ENCODE data around the gene MCM5.
A peak's percentile ranks its signal among the peaks of the same experiment; 100 is the strongest.
"Not testable (repeated sequence)": the region's sequence is repeated elsewhere in the genome, so short reads cannot be mapped to it uniquely, and the experiment has no call there.

The MCM5 gene

DNA sequence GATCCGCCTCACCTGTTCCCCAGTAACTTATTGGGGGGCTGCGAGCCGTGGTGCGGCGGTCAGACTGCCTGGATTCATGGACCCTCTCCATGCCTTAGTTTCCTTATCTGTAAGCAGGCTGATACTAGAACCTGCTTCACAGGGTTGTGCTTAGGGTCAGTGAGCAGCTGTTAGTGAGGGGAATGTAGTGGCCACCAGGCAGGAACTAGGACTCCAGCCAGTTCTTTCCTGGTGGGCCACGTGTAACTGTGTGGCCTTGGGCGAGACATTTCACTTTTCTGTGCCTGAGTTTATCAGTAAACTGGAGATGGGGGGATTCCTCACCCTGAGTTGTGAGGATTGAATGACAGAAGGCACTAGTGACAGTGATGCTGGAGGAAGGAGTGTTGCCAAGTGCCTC, 24.8 kb downstream of the MCM5 start:
- FAIRE-seq (no peak), DNase-seq (ENCODE audit: insufficient read length) (no peak)
- TF ChIP-seq POLR2A (IDR thresholded peaks at IDR 0.05; ENCODE audit: low read depth, low read length) (no peak), POLR2AphosphoS5 (IDR thresholded peaks at IDR 0.05; ENCODE audit: low read depth, low read length) (no peak; the same call in 1 of the 2 replicates), TAF1 (IDR thresholded peaks at IDR 0.05; ENCODE audit: borderline replicate concordance, low read depth, low read length) (no peak)

DNA sequence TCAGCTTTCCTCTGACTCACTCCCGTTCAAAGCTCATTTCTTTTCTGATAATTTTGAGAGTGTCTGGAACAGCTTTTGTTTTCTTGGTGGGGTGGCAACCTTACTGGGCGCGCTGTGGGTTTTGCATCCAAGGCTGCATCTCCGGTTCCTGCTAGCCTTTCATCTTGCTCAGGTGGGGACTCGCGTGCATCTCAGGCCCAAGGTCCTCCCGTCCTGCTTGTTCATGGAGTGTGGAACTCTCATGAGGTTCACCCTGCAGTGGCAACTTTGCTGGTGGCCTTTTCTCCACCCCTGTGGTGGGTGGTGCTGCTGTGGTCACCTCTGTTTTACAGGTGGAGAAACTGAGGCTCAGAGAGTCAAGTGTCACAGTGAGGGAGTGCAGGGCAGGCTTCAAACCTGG, 25.6 kb downstream of the MCM5 start:
- no peak for TF ChIP-seq POLR2A (IDR thresholded peaks at IDR 0.05; ENCODE audit: low read depth, low read length)
- peak; percentile 33; the same call in 1 of the 2 replicates for TF ChIP-seq POLR2AphosphoS5 (IDR thresholded peaks at IDR 0.05; ENCODE audit: low read depth, low read length)
- FAIRE-seq: no peak
- no peak for DNase-seq (ENCODE audit: insufficient read length)

DNA sequence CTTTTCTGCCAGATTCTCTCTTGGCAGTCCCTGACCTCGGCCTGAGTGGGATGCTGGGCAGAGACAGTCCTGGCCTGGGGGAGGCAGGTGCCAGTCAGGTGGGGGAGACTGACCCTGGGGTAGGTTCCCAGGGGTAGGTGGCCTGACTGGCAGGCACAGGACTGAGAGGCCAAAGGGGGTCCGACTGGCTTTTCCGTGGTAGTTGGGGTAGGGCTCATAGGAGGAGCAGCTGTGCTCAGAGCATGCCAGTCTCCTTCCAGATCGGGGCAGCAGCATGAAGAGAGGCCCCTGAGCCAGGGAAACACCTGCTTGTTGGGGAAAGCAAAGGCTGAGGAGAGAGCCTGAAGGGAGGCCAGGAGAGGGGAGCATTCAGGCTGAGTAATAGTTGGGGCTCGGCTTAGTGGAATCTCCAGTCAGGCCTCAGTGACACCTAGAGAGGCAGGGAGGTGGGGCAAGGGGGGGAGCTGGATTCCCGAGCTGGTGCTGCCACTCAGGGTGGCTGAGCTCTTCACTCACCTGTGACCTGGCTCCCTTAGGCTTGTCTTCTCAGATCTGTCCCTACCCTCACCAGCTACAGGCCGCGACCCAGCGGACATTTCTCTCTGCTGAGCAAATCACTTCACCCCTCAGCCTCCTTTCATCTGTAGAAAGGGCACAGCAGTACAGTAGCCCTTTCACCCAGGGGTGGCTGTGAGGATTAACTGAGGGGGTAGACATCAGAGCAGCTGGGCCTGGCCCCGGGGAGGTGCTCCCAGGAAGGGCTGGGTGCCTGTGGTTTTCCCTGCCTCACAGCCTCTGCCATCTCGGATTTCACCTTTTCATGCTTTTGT, 26.2 kb downstream of the MCM5 start:
- FAIRE-seq: no peak
- no peak for DNase-seq (ENCODE audit: insufficient read length)
- TF ChIP-seq POLR2AphosphoS5 (IDR thresholded peaks at IDR 0.05; ENCODE audit: low read depth, low read length): peak; percentile 45; the same call in 1 of the 2 replicates
- no peak for TF ChIP-seq POLR2A (IDR thresholded peaks at IDR 0.05; ENCODE audit: low read depth, low read length)

DNA sequence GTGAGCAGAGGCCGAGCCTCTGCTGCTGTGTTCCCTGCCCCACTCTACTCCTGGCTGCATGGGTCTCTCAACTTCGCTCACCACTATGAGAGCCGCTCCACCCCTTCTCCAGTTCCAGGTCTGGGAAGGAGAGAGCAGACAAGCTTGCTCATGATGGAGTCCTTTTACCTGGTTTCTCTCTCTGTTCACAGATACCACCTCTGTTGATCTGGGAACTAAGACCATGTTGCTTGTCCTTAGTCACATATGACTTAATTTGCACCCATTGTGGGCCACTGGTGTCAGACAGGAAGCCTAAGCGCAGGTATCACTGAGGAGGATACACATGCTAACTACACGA, 26.8 kb downstream of the MCM5 start:
- no peak for FAIRE-seq
- TF ChIP-seq TAF1 (IDR thresholded peaks at IDR 0.05; ENCODE audit: borderline replicate concordance, low read depth, low read length): no peak
- TF ChIP-seq POLR2AphosphoS5 (IDR thresholded peaks at IDR 0.05; ENCODE audit: low read depth, low read length): no peak
- no peak for TF ChIP-seq POLR2A (IDR thresholded peaks at IDR 0.05; ENCODE audit: low read depth, low read length)
- DNase-seq (ENCODE audit: insufficient read length): no peak

DNA sequence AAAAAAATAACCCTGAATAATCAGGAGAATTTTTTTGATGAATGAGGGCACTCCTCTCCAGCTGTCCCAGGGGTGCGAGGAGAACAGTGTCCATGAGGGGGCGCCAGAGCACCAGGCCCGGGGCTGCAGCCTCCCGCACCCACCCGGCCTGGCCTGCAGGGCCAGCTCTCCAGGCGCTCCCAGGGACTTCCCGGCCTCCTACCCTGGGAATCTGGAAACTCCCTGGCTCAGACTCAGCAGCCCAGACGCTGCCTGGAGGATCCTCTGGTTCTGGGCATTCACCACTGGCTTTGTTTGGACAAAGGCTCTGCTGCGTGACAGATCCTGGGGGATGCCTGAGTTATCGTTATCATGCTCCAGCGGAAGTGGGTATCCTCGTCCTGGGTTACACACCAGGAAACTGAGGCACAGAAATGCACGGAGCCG, 31.0 kb downstream of the MCM5 start:
- DNase-seq (ENCODE audit: insufficient read length) (peak; percentile 67), FAIRE-seq (no peak)
- TF ChIP-seq TAF1 (IDR thresholded peaks at IDR 0.05; ENCODE audit: borderline replicate concordance, low read depth, low read length): no peak
- TF ChIP-seq POLR2A (IDR thresholded peaks at IDR 0.05; ENCODE audit: low read depth, low read length): 0 out of 2 replicates have a peak, but pooled peaks have one; percentile 14

DNA sequence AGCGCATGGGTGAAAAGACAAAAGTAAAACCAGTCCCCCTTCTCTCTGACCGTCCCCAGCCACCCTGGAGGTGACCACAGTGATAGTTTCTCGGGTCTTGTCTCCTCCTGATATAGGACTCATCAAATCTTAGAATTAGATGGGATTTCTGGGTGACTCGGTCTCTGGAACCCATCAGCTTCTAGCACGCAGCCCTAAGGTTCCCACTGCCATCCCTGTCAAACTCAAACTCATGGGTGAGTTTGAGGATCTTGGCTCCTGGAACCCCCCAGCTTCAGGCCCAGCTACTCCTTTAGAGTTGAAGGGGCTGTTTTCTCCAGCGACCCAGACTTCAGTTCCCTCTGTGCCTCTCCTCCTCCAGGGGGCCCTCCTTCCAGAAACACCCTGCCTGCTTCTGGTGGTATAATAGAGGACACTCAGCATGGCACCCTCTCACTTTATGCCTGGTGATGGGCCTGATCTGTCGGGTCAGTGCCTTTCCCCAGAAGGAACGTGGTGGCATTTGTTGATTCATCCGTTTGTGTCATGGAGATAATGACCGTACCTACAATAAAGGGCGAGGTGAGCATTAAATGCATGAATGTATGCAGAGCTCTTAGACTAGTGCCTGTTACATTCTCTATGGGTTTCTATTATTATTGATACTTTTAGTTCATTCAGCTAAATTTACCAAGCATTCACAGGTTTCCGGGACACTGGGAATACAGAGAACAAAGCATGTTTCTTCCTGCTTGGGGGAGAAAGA, 31.7 kb downstream of the MCM5 start:
- DNase-seq (ENCODE audit: insufficient read length) (no peak), FAIRE-seq (no peak)
- TF ChIP-seq POLR2A (IDR thresholded peaks at IDR 0.05; ENCODE audit: low read depth, low read length) (no peak), TAF1 (IDR thresholded peaks at IDR 0.05; ENCODE audit: borderline replicate concordance, low read depth, low read length) (no peak), POLR2AphosphoS5 (IDR thresholded peaks at IDR 0.05; ENCODE audit: low read depth, low read length) (no peak)

DNA sequence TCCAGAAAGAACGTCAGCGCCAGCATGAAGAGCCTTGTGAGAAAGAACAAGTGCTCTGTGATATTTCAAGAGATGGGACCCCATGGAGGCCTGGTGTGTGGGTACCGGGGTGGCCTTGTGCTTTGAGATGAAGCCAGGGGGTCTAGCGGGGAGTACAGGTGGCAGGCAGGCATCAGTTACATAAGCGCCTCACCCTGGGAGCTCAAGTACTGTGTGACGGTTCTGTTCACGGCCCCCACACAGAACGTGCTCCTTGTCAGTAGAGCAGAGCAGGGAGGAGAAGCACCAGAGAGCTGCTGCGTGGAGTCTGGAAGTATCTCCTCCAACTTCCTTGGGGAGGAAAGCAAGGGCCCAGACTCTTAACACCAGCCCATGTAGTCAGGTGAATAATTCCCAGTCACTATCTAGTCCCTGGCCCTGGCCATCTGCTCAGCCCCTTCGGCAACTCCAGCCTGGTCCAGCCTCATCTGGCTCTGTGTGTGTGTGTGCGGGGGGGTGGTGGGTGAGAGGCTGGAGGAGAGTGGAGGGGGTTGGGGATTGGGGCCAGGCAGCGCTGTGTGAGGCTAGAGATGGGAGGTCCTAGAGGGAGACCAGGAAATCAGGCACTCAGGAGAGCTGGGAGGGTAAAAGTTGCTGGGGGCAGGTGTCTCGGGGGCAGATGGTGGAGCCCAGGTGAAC, 32.4 kb downstream of the MCM5 start:
- DNase-seq (ENCODE audit: insufficient read length): no peak
- TF ChIP-seq POLR2AphosphoS5 (IDR thresholded peaks at IDR 0.05; ENCODE audit: low read depth, low read length) (no peak), TAF1 (IDR thresholded peaks at IDR 0.05; ENCODE audit: borderline replicate concordance, low read depth, low read length) (no peak), POLR2A (IDR thresholded peaks at IDR 0.05; ENCODE audit: low read depth, low read length) (no peak)
- no peak for FAIRE-seq

DNA sequence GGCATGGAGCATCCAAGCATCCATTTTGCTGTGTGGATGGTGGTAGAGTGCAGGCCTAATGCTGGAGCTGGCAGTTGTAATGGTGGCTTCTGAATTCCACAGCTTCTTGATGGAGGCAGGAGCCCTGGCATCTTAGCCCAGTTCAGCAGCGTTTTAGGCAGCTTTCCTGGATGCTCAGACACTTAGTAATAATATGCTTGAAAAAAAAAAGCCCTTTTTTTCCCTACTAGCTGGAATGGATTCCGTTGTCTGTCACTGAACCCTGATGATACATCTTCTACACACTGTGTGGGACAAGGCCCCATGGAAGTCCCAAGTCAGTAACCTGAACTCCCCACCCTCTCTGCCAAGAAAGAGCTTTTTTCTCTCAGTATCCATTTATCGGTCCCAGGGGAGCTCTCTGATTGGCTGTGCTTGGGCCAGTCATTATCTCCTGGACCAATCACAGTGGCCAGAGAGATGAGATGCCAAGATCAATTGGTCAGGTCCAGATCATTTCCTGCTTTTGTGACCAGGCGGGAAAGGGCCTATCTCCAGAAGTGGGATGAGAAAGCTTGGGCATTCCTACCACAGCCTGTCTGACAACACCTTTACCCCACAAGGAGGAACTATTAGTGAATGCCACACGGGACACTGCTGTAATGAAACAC, 34.2 kb downstream of the MCM5 start:
- DNase-seq (ENCODE audit: insufficient read length) (no peak), FAIRE-seq (no peak)
- no peak for TF ChIP-seq TAF1 (IDR thresholded peaks at IDR 0.05; ENCODE audit: borderline replicate concordance, low read depth, low read length)
- no peak for TF ChIP-seq POLR2AphosphoS5 (IDR thresholded peaks at IDR 0.05; ENCODE audit: low read depth, low read length)
- TF ChIP-seq POLR2A (IDR thresholded peaks at IDR 0.05; ENCODE audit: low read depth, low read length): no peak

DNA sequence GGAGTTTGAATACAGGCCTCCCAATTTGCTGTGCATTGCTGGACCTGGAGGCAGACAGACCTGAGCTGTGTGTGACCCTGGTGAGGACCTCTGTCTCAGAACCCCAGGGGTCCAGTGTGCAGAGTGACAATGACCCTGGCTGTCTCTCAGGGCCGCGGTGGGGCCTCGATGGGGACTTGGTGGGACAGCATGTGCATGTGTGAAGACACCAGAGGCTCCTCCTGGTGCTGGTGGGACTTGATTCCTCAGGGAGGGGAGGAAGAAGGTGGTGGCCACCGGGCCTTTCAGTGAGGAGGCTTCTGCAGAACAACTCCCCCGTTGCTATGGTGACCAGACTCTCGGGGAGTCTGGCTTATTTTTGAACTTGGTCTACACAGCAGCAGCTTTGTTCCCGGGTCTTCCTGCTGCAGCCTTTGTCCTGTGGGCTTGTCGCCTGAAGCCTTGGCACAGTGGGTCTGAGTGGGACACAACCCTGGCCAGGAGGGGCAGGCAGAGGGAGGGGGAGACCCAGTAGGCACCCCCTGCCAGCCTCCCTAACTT, 35.3 kb downstream of the MCM5 start:
- no peak for FAIRE-seq
- no peak for DNase-seq (ENCODE audit: insufficient read length)
- no peak for TF ChIP-seq TAF1 (IDR thresholded peaks at IDR 0.05; ENCODE audit: borderline replicate concordance, low read depth, low read length)
- TF ChIP-seq POLR2AphosphoS5 (IDR thresholded peaks at IDR 0.05; ENCODE audit: low read depth, low read length): no peak
- TF ChIP-seq POLR2A (IDR thresholded peaks at IDR 0.05; ENCODE audit: low read depth, low read length): no peak

DNA sequence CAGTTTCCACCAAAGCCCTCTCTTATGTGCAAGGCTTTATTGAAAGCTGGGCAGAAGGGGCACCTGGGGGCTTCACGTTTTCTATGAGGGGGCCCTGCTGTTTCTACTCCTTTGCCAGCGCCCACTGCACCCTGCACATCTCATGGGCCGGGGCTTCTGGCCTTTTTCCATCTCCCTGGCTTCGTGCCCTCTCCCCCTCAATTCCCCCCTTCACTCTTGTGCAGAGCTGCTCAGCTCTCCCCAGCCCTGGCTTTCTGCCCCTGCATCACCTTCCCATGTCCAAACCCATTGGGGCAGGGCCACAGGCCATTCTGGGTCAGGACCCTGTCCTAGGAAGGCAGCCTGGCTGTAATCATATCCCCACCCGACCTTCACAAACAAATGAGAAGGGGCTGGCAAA, 36.5 kb downstream of the MCM5 start:
- no peak for FAIRE-seq
- no peak for TF ChIP-seq POLR2AphosphoS5 (IDR thresholded peaks at IDR 0.05; ENCODE audit: low read depth, low read length)
- no peak for TF ChIP-seq POLR2A (IDR thresholded peaks at IDR 0.05; ENCODE audit: low read depth, low read length)
- no peak for TF ChIP-seq TAF1 (IDR thresholded peaks at IDR 0.05; ENCODE audit: borderline replicate concordance, low read depth, low read length)
- DNase-seq (ENCODE audit: insufficient read length): no peak

DNA sequence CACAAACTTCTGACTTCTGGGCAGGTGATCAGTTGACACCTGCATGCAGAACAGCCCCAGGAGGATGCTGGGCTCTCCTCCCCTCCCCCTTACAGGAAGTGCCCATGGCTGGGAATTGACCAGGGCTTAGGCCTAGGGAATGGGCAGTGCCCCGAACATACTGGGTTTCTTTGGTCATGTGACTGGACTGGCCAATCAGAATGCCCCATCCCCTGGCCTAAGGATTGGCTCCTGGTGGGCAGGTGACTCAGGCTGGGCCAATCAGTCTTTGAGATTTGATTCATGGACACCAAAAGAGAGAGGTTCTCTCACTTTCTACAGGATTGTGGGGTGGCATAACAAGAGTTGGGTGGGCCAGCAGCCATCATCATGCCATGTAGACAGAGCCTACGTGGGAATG, 37.1 kb downstream of the MCM5 start:
- TF ChIP-seq POLR2AphosphoS5 (IDR thresholded peaks at IDR 0.05; ENCODE audit: low read depth, low read length): no peak
- no peak for TF ChIP-seq TAF1 (IDR thresholded peaks at IDR 0.05; ENCODE audit: borderline replicate concordance, low read depth, low read length)
- TF ChIP-seq POLR2A (IDR thresholded peaks at IDR 0.05; ENCODE audit: low read depth, low read length): no peak
- FAIRE-seq (no peak), DNase-seq (ENCODE audit: insufficient read length) (no peak)

DNA sequence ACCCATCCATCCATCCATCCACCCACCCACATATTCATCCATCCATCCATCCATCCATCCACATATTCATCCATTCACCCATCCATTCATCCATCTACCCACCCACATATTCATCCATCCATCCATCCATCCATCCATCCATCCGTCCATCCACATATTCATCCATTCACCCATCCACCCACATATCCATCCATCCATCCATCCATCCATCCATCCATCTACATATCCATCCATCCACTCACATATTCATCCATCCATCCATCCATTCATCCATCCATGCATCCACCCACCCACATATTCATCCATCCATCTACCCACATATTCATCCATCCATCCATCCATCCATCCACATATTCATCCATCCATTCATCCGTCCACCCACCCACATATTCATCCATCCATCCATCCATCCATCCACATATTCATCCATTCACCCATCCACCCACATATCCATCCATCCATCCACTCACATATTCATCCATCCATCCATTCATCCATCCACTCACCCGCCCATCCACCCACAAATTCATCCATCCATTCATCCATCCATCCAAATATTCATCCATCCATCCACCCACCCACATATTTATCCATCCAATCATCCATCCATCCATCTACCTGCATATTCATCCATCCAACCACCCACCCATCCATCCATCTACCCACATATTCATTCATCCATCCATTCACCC, 38.9 kb downstream of the MCM5 start:
- not testable (repeated sequence) for FAIRE-seq; DNase-seq (ENCODE audit: insufficient read length)
